NCI-H2171 (cell line): Measurements from ENCODE around the gene TOPAZ1.

Experiments
- DNase-seq: peaks from one replicate; lab custom pipeline; 2025; lab: John Stamatoyannopoulos, UW

Gene TOPAZ1

GRCh38 chr3:44241706-44242105, at the start of gene TOPAZ1:
TSS of gene TOPAZ1 (plus strand) at chr3:44241886. CDS start at chr3:44242054, 168 bp downstream.
- no peak for DNase-seq

GRCh38 chr3:44198284-44199269, 43.1 kb upstream of the TOPAZ1 start:
- DNase-seq, result no peak

- no peak for DNase-seq
Measured at GRCh38 chr3:44206261-44206660, 35.4 kb upstream of the TOPAZ1 start.

- DNase-seq, result no peak
Measured at GRCh38 chr3:44206862-44207652, 34.6 kb upstream of the TOPAZ1 start.

GRCh38 chr3:44208086-44208485, 33.6 kb upstream of the TOPAZ1 start:
- DNase-seq, result no peak

GRCh38 chr3:44208568-44208967, 33.1 kb upstream of the TOPAZ1 start:
- DNase-seq, result no peak

GRCh38 chr3:44210967-44211366, 30.7 kb upstream of the TOPAZ1 start:
- DNase-seq, result no peak

GRCh38 chr3:44222337-44222736, 19.3 kb upstream of the TOPAZ1 start:
- DNase-seq, result no peak

- DNase-seq, result no peak
Measured at GRCh38 chr3:44223299-44223698, 18.4 kb upstream of the TOPAZ1 start.

- DNase-seq, result no peak
Measured at GRCh38 chr3:44224131-44224530, 17.6 kb upstream of the TOPAZ1 start.

GRCh38 chr3:44226573-44226972, 15.1 kb upstream of the TOPAZ1 start:
- DNase-seq, result no peak

- DNase-seq, result no peak
Measured at GRCh38 chr3:44227632-44228031, 14.1 kb upstream of the TOPAZ1 start.

GRCh38 chr3:44228900-44229299, 12.8 kb upstream of the TOPAZ1 start:
- no peak for DNase-seq

- no peak for DNase-seq
Measured at GRCh38 chr3:44232407-44232806, 9.3 kb upstream of the TOPAZ1 start.

GRCh38 chr3:44234648-44235268, 6.9 kb upstream of the TOPAZ1 start:
- no peak for DNase-seq

- peak; percentile 6 for DNase-seq
Measured at GRCh38 chr3:44235604-44236484, 5.8 kb upstream of the TOPAZ1 start.

- no peak for DNase-seq
Measured at GRCh38 chr3:44236485-44236908, 5.2 kb upstream of the TOPAZ1 start.

- no peak for DNase-seq
Measured at GRCh38 chr3:44237161-44237560, 4.5 kb upstream of the TOPAZ1 start.

GRCh38 chr3:44237665-44238064, 4.0 kb upstream of the TOPAZ1 start:
- no peak for DNase-seq

GRCh38 chr3:44238889-44239288, 2.8 kb upstream of the TOPAZ1 start:
- no peak for DNase-seq

- DNase-seq, result no peak
Measured at GRCh38 chr3:44240061-44240460, 1.6 kb upstream of the TOPAZ1 start.
